NCI-H1105 (cell line): Measurements from ENCODE around the gene SHISAL1.

Experiments used
- DNase-seq: peaks from one replicate; lab custom pipeline; 2025; lab: John Stamatoyannopoulos, UW

Gene SHISAL1

DNA sequence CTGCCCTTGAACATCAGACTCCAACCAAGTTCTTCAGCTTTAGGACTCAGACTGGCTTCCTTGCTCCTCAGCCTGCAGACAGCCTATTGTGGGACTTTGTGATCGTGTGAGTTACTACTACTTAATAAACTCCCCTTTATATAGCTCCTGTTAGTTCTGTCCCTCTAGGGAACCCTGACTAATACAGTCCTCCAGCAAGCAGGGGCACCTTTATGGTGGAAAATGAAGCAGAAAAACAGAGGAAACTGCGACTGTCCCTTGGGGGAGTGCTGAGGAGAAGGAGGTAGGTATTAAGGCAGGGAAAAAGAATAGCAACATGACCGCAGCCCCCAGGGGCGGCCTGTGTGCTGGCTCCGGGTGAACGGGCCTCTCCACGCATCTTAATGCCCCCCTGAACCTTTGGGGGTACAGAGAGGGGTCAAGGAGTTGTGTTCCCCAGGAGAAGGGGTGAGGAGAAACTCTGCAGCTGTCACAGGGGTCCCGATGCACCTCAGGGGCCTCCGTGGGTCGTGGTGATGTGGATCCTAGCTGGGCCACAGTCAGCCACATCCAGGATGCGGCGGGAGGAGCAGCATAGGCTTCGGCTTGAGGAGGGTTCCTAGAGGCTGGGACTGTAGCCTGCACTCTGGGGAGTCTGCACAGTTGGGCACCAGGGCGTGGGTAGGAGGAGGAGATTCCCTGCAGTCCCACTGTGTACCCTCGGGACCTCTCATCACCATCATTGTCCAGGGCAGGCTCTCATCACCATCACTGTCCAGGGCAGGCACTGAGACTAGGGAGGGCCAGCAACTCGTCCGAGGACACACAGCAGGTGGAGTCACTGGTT lies 34.3 kb downstream of the SHISAL1 start:
- DNase-seq, result no peak

DNA sequence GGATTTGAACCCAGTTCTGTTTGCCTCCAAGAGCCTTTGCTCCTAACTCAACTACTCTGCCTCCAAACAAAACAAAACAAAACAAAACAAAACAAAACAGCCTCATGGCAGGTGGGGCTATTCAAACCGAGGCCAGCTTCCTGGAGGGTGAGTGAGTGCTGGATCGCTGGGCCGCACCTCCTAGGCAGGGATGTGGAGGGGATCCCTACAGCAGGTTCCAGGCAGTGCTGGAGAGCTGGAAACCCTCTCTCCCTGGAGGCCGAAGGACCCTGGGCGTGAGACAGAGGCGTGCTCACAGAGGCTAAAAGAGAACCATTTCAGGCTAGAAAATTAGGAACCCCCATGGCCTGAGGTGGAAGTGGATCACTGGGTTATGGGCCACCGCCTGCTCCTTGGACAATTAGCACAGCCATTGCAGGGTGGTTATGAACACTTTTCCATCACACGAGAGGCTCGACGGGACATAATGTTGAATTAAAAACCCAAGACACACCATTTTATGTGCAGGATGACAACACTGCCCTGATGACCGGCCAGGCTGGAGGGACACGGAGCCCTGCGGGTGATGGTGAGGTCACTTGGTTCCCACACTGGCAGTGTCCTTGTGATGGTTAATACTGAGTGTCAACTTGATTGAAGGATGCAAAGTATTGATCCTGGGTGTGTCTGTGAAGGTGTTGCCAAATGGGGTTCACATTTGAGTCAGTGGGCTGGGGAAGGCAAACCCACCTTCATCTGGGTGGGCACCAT lies 35.2 kb downstream of the SHISAL1 start:
- DNase-seq, result no peak

DNA sequence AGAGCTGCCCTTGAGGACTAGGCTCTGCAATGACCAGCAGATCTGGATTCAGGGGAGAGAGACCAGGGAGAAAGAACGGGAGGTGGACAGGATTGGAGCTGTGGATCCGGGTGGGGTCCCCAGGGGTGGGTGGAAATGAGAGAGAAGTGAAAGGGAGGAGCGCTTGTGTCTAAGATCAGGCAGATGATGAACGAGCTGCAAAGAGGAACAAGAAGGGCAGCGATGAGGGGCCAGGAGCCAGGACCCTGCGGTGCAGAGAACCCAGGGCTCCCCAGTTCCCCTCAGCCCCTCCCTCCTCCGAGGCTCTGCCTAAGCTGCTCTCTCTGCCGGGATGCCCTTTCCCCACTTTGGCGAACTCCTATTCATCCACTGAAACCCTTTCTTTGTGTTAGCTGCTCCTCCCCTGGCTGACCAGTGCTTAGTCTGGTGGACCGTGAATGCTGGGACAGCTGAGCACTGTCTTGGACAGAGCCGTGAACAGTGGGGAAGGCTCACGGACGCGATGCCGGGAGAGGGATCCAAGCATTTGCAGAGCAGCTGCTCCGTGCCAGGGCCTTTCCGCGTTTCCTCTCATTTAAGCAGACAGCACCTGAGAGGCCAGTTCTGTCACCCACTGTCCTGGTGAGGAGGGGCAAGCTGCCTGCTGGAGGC lies 35.9 kb downstream of the SHISAL1 start:
- no peak for DNase-seq

DNA sequence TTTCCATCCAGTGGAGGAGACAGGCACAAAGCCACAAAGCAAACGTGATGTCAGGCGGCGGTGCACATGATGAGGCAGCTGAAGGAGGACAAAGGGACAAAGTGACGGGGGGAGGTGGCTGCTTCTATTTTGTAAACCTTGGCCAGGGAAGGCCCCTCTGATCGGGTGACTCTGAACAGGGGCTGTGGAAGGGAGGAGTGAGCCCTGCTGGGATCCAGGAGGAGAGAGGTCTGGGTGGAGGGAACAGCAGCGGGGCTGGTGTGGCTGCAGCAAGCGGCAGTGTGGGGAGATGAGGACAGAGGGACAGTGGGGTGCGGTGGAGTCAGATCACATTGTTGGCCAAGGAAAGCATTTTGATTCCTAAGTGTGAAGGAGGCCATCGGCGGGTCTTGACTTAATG lies 36.7 kb downstream of the SHISAL1 start:
- DNase-seq, result no peak

DNA sequence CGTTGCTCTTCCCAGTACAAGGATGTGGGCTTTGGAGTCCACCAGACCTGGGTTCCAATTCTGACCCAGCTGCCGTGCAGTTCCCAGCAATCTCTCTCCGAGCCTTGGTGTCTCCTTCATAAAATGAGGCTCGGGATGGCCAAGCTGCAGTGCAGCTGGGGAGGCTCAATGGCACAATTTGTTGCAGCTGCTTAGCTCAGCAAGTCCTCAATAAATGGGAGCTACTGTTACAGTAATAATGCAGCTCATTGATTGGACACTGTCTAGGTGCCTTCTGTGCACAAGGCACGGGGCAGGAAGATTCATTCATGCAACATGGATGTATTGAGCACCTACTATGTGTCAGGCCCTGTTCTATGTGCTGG lies 37.1 kb downstream of the SHISAL1 start:
- DNase-seq, result no peak

DNA sequence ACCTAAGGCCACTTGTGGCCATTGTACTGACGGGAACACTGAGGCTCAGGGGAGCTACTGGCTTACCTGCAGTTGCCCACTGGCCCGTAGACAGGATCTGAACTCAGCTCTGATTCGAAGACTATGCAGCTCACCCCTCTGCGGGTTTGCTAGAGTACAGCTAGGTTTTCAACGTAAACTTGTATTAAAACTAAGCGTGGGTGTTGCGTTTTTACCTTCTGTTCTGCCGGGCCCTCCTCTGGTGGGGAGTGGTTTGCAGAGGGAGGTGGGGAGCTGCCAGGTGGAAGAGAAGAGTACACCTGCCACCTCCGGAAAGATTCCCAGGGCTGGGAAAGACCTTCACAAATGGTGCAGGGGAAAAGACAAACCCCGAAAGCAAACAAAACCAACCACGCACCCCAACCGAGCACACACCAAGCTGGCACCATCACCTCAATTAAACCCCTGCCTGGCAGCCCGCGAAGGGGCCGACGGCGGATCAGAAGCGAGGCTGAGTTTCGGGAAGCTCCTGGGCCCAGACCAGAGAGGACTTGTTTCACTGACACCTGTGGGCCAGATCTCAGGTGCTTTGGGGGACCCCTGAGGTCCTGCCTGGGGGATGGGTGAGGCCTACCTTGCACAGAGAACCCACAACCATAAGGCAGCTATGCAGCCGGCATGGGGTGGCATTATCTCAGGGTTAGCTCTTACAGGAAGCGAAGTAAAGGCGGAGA lies 37.7 kb downstream of the SHISAL1 start:
- DNase-seq, result no peak

DNA sequence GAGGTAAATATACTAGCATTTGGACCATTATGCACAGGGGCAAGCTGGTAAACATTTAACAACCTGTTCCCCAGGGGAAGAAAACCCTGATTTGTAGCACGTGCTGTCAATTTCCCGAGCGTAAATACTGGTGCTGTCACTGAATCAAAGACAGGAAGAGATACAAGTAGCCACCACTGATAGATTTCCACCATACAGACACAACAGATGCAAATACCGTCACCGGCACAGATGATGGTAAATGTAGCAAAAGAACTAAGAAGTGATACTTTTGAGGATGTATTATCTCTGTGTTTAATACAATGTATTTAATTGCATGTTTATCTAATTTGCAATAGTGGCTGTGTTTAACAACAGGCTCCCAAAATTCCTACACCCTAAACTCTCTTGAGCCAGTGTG lies 39.6 kb downstream of the SHISAL1 start:
- DNase-seq, result no peak

DNA sequence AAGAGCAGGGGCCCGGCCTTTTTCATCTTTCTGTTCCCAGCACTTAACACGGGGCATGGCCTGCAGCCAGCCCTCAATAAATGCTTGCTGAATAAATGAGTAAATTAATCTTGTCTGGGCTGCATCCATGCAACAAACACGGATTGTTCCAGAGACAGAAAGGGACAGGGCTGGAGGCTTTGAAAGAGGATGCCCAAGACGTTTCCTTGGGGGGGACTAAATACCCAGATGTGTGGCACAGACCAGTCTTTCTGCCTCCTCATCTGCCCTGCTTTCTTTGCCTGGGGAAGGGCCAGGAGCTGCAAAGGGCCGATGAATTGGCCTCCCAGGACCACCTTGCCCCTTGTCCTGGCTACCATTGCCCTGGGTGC lies 40.4 kb downstream of the SHISAL1 start:
- no peak for DNase-seq

DNA sequence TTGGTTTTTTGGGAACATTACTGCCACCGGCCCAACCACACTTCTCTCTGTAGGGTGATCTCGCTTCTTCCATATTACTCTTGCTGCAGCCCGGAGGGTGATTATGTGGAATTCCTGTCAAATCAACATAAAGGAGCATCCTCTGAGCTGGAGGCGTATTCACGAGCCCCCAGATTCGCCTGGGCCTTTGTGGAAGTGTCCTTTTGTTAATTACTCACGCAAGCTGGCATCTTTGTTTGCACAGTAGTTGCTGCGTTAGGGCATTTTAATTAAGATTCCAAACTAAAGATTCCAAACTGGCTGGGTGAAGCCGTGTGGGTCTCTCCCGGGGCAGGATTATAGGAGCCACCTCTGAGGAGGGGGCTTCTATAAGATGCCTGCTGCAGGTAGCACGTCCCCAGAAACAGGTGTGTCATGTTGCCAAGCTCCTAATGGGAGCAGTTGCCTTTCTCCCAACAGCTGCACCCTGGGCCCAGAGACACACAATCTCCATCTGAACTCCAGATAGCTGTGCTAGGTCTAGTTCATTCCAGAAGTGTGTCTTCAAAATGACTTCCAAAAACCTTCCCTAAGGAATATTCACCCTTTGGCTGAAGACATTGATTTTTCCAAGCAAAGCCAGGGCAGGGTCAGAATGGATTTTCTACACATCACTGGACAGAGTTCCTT lies 40.9 kb downstream of the SHISAL1 start:
- DNase-seq, result no peak

DNA sequence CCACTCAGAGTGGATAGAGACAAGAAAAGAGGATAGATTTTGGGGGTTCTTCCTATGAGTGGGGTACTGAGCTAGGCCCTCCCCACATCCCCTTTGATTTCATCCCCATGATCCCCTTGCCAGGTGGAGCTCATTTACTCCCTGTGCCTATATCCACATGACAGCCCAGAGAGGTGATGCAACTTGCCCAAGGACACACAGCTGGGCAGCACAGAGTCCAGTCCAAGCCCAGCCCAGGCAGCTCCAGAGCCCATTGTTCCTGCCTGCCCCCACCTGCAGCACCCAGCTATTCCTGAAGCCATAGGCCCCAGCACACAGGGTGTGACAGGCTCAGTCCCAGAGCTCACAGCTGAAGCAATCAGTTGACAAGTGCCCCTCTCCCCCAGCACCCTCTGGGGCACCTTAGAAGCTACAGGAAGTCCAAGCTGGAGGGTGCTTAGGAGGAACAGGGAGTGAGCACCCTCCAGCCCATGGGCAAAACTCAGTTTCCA lies 41.7 kb downstream of the SHISAL1 start:
- DNase-seq, result no peak

DNA sequence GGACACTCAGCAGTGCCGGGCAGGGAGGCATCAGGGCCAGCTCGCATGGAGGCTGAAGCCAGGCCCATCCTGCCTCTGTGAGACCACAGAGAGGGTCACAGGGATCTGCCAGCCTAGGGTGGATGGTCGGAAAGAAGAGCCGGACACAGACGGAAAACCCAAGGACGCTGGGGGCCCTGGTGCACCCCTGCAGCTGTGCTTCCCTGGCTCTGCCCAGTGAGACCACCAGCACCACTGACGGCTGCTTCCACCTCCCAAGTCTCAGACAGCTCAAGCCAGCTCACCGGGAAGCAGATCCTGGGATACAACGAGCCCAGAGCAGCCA lies 42.2 kb downstream of the SHISAL1 start:
- no peak for DNase-seq

DNA sequence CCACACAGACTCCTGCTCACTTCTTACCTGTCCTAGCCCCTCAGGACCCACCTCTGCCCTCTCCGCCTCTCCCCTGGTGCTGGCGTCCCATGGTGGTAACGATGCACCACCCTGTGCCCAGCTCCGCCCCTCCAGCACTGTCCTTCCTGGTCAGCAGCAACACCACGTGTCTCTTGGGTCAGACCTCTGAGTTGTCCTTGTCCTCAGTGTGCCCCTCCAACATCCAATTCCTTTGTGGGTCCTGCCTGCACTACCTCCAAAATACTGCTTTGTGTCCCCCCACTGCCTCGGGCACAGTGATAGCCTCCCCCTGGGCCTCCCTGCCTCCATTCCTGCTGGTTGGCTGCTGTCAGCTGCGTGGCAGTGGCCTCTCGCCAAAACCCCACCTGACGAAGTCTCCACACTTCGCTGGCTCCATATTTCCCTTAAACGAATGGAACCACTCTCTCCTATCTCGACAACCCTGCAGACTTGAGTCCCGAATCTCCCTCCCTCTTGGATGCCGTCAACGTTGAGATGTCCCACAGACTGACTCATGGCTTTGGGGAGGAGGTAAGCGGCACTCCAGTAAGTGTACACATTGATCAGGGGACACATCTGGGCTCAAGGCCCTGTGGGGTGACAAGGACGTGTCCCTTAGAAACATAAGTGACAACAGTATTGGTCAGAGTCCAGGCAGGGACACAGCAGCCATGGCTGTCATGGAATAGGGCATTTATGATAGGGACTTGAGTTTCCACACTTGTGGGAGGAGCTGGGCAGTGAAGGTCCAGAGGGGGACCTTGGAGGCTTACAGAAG lies 42.8 kb downstream of the SHISAL1 start:
- DNase-seq, result no peak

DNA sequence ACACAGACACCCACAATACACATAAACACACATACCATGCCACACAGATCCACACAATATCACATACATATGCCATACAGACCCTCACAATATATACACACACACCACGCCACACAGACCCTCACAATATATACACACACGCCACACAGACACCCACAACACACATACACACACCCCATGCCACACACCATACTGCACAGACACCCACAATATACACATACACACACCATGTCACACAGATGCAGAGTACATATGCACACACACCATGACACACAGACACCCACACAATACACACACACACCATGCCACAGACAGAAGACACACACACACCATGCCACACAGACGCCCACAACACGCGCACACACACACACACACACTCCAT lies 43.6 kb downstream of the SHISAL1 start:
- no peak for DNase-seq

DNA sequence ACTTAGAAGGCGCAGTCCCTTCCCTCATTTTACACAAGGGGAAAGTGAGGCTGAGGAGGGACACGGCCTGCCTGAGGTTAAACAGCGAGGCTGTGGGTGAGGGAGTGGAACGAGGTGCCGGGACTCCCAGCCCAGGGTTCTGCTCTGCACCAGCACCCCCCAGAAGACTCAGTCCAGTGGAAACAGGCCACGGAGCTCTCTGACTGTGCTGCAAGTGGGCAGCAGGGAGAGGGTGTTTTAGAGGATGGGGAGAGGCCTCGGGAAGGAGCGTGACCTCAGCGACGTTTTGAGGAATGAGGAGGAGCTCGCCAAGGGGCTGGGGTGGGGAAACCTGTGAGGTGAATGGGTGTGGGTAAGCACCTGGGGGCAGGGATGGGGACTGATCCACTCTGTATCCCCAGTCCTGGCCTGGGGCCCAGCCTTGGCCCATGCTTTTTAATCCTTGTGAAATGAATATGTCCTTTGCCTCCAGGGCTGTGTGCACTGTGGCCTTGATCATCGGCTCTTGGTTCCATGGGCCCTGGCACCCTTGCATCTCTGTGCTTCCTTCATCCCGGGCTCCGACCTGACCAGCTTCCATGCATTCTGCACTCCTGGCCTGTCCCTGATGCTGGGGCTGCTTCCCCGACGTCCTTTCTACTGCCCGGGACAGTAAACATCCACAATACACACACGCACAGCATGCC lies 44.2 kb downstream of the SHISAL1 start:
- no peak for DNase-seq

DNA sequence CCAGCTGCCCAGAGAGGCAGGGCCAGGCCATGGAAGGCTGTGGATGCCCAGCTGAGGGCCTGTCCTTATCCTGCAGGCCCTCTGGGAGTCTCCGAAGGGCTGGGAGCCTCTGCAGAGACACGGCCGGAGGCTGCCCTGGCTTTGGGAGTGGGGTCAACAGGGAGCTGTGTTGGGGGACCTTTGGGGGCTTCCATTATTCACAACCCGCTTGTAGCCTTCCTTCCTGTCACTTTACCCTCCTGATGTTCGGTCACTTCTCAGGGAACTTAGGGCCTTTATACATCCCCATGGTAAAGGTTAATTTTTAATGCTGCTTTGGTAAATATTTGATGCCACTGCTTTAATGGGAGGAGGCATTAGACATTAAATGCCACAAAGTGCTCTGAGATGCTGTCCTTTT lies 44.9 kb downstream of the SHISAL1 start:
- DNase-seq, result no peak

DNA sequence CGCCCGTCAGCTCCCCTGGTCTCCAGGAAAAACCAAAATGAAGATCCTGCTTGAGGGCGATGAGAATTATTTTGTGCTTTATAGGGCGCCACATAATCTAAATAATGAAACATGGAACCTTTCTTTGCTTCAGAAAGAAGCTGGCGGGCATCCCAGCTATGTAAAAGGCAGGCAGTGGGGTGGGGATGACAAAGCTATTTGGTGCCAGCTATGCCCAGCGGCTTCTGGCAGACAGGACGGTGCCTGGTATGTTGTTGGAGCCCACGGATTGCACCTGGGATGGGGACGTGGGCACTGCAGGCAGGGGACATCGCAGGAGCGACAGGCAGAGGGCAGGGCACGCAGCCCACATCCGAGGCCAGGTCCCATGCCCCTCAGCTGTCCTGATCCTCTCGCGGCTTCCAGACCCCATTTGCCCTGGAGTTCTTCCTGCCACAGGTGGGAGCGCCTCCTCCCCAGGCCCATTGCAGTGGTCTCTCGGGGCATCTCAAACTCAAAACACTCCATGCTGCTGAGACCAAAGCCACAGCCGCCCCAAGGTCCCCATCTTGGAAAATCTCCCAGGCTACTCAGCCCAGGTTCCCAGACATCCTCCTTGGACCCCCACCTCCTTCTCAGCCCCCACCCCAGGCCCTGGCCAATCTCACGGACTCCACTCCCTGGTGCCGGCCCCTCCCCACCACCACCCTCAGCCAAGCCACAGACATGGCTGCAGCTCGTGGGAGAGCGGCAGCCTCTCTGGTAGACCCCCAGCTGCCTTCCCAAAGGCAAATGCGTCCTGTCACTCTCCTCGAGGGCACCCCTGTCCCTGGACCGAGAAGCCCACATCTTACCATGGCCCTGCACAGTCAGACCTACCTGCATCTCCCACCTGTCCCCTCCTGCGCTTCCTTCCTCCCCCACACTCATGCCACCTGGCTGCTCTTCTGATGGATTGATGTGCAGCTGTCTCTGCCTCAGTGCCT lies 45.7 kb downstream of the SHISAL1 start:
- DNase-seq, result no peak

DNA sequence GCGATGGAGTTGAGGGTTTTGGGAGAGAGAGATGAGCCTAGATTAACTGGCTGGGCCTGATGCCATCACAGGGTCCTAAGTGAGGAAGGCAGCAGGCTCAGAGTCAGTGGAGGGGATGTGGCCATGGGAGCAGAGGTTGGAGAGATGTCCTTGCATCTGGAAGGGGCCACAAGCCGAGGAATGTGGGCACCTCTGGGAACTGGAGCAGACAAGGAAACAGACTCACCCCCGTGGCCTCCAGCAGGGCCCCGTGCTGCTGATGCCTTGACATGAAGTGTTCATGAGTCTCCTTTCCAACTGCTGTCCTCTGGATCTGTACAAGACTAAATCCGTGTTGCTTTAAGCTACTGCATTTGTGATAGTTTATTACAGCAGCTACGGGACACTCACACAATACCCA lies 49.2 kb downstream of the SHISAL1 start:
- no peak for DNase-seq

DNA sequence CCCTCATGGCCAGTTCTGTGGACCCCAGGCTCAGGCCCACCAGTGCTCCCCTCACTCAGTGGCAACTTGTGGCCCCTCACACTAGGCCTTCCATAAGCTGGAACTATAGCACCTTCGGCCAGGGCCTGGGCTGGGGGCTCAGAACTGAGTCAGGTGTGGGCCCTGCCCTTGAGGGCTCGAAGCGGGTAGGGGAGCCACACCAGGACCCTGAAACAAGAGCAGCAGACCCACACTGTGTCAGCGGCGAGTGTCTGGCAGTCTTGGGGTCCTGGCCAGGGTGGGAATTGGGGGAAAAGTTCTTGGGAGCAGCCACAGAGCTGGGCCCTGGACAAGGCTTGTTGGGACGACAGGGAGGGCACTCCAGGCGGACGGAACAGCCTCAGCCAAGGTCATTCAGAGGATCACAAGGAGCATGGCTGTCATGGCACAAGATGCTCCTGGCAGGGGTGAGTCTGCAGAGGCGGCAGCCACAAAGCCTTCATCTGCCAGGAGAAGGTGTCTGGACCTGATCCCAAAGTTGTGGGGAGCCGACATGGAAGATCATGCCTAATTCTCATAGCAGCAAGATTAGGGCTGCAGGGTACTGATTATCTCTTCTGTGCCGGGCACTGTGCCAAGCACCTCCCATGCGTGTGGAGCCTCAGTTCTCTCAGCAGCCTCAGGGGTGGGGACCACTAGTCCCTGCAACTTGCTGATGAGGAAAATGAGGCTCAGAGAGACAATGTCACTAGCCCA lies 50.7 kb downstream of the SHISAL1 start:
- peak; percentile 56 for DNase-seq
